Endothelial cell of umbilical vein (primary cell): ENCODE measurements around the gene SPINDOC. TPM values are rescaled to one million over a fixed set of nuclear protein-coding genes. Genes with fewer than 3 reads are reported as not detected.

Experiments
- BruUV-seq: library from RNA; stranded (reverse); fragments of 400-500 nt; replicated peaks from 2 replicates; lab custom pipeline; 2021; lab: Mats Ljungman, UMichigan
- CTCF ChIA-PET: fragments of 300-600, 350-600 bp; sonication (Branson Sonifier 250); formaldehyde crosslinking; loops from one replicate; lab custom pipeline; 2021; ENCODE audit warnings: antibody characterized with exemption, inconsistent platforms; lab: Charles Lee
- POLR2A ChIA-PET: fragments of 300-600, 350-600 bp; sonication (Branson Sonifier 250); formaldehyde crosslinking; loops from one replicate; lab custom pipeline; 2021; ENCODE audit warnings: antibody characterized with exemption, inconsistent platforms; lab: Charles Lee
- DNase-seq: peaks from one replicate; pipeline ENCODE4 v3.0.0-alpha.2; 2011; ENCODE audit warnings: low read depth, low spot score
- FAIRE-seq: peaks from 2 replicates; lab custom pipeline; 2011; peaks lifted over from hg19 to GRCh38; lab: Jason Lieb, UNC
- H2AFZ ChIP-seq: 2 replicates; pipeline ENCODE4 v1.6.0; 2012; ENCODE audit warnings: low read depth, low read length, control low read depth, inconsistent platforms
- H3K27ac ChIP-seq: 2 replicates; pipeline ENCODE4 v1.5.1; 2011; ENCODE audit warnings: low read depth, mild to moderate bottlenecking, control low read depth, low read length, moderate library complexity; ENCODE audit not compliant: insufficient read depth
- H3K27me3 ChIP-seq, 2 experiments: 2 replicates each; pipeline versions ENCODE4 v1.6.0 to v1.6.1; 2011; ENCODE audit warnings: low read length in 2 of 2, mixed read lengths in 1 of 2; ENCODE audit not compliant: control insufficient read depth in 2 of 2, insufficient read depth in 2 of 2
- H3K36me3 ChIP-seq, 2 experiments: 2 replicates in 1 of 2; 3 replicates in 1 of 2; pipeline ENCODE4 v1.5.1; 2011; ENCODE audit warnings: low read length in 2 of 2, mild to moderate bottlenecking in 1 of 2, moderate library complexity in 1 of 2; ENCODE audit not compliant: control insufficient read depth in 2 of 2, insufficient read depth in 2 of 2; ENCODE audit errors: extremely low read depth in 1 of 2
- H3K4me1 ChIP-seq: 3 replicates; pipeline ENCODE4 v1.5.1; 2011; ENCODE audit warnings: mild to moderate bottlenecking, low read length; ENCODE audit not compliant: control insufficient read depth, insufficient read depth; ENCODE audit errors: extremely low read depth
- H3K4me2 ChIP-seq: 2 replicates; pipeline ENCODE4 v1.6.1; 2011; ENCODE audit warnings: low read length, control low read depth, mixed read lengths; ENCODE audit not compliant: insufficient read depth
- H3K4me3 ChIP-seq, 3 experiments: fragments of 200-600 bp in 1 of 3; sonication (generic), shearing (Covaris generic) in 1 of 3; replicated peaks in 1 of 3; 2 replicates each; pipeline ENCODE4 v1.5.1; 2011 to 2016; ENCODE audit warnings: control low read depth in 3 of 3, low read length in 3 of 3, mild to moderate bottlenecking in 2 of 3, inconsistent platforms in 1 of 3, low read depth in 1 of 3, moderate library complexity in 1 of 3; ENCODE audit not compliant: insufficient read depth in 1 of 3
- H3K79me2 ChIP-seq: 2 replicates; pipeline ENCODE4 v1.6.0; 2012; ENCODE audit warnings: low read length, inconsistent platforms; ENCODE audit not compliant: control insufficient read depth, insufficient read depth
- H3K9ac ChIP-seq: replicated peaks from 2 replicates; pipeline ENCODE3; 2011; ENCODE audit warnings: low read length, control low read depth; ENCODE audit not compliant: insufficient read depth; ENCODE audit errors: extremely low read depth
- H3K9me1 ChIP-seq: replicated peaks from 3 replicates; pipeline ENCODE4 v1.6.0; 2011; ENCODE audit warnings: mild to moderate bottlenecking, low read length; ENCODE audit not compliant: control insufficient read depth, insufficient read depth; ENCODE audit errors: extremely low read depth
- H3K9me3 ChIP-seq: replicated peaks from 2 replicates; pipeline ENCODE4 v1.5.1; 2012; ENCODE audit warnings: low read length, inconsistent platforms; ENCODE audit not compliant: control insufficient read depth, insufficient read depth
- H4K20me1 ChIP-seq: replicated peaks from 2 replicates; pipeline ENCODE3; 2011; ENCODE audit warnings: mild to moderate bottlenecking, low read length; ENCODE audit not compliant: control insufficient read depth, insufficient read depth; ENCODE audit errors: extremely low read depth
- EZH2 ChIP-seq: IDR thresholded peaks from 2 replicates; pipeline ENCODE4 v1.6.1; 2012; ENCODE audit warnings: borderline replicate concordance, low read depth, mild to moderate bottlenecking, moderate library complexity, low read length, inconsistent platforms; ENCODE audit not compliant: severe bottlenecking
- FOS ChIP-seq: IDR thresholded peaks from 2 replicates; pipeline ENCODE4 v1.6.1; 2011; ENCODE audit warnings: mild to moderate bottlenecking, low read length, moderate library complexity, borderline replicate concordance; ENCODE audit not compliant: insufficient read depth
- GATA2 ChIP-seq: IDR thresholded peaks from 2 replicates; pipeline ENCODE4 v1.7.0; 2011; ENCODE audit warnings: low read depth, mild to moderate bottlenecking, moderate library complexity, mixed read lengths, low read length; ENCODE audit not compliant: insufficient read length, insufficient read depth
- JUN ChIP-seq: IDR thresholded peaks from 2 replicates; pipeline ENCODE4 v1.6.1; 2011; ENCODE audit warnings: borderline replicate concordance, low read depth; ENCODE audit not compliant: insufficient read length, insufficient read depth
- MYC ChIP-seq: IDR thresholded peaks from one replicate; pipeline ENCODE4 v1.6.1; 2011; ENCODE audit warnings: mild to moderate bottlenecking, low read depth, low read length
- POLR2A ChIP-seq: IDR thresholded peaks from 2 replicates; pipeline ENCODE4 v1.6.1; 2012; ENCODE audit warnings: low read depth, mild to moderate bottlenecking, control low read depth, low read length
- POLR2AphosphoS5 ChIP-seq: IDR thresholded peaks from 2 replicates; pipeline ENCODE4 v1.6.1; 2012; ENCODE audit warnings: low read depth, mild to moderate bottlenecking, control low read depth, low read length, moderate library complexity; ENCODE audit not compliant: insufficient read depth
- dilution Hi-C: fragments of 300-500 bp; cut with MboI; formaldehyde crosslinking; loops from one replicate; pipeline ENCODE4 v1.15.0; 2019; ENCODE audit warnings: low sequenced_read_pairs; ENCODE audit not compliant: extremely low pct_ligation_motif_present
- intact Hi-C: fragments of 100-400 bp; cut with micrococcal nuclease; formaldehyde crosslinking; loops from one replicate; pipeline ENCODE4 v1.10.0; 2022
- polyA plus RNA-seq, 4 experiments: library from polyadenylated mRNA; depleted of rRNA in 3 of 4; stranded (reverse) in 3 of 4; unstranded in 1 of 4; fragments of >200 nt; gene quantifications; 2 replicates each; pipeline versions ENCODE4 v1.2.1 to v1.2.3, GENCODE V29; 2011 to 2012; ENCODE audit warnings: missing spikeins in 1 of 4
- total RNA-seq: library from RNA; stranded (reverse); gene quantifications from 2 replicates; pipeline ENCODE4 v1.2.3, GENCODE V29; 2021
- TF ChIP-seq, protein P1 (sequence below), 2 donors: IDR thresholded peaks; 1 replicate in 1 of 2; 2 replicates in 1 of 2; pipeline ENCODE4 v1.5.1; 2011; ENCODE audit warnings: low read length in 2 of 2, mild to moderate bottlenecking in 2 of 2, moderate library complexity in 2 of 2, control low read depth in 1 of 2, inconsistent platforms in 1 of 2, low read depth in 1 of 2; ENCODE audit not compliant: insufficient read depth in 1 of 2; ENCODE audit errors: extremely low read depth in 1 of 2
- TF ChIP-seq, protein P2 (sequence below): IDR thresholded peaks from 2 replicates; pipeline ENCODE4 v1.6.1; 2011; ENCODE audit not compliant: insufficient read depth, insufficient read length

SPINDOC gene
- total and polyA plus RNA-seq, 2 donors (not counting 3 experiments of a cell fraction or from before 2014, with no cell fraction given), result 29.4 to 54.5 TPM

DNA sequence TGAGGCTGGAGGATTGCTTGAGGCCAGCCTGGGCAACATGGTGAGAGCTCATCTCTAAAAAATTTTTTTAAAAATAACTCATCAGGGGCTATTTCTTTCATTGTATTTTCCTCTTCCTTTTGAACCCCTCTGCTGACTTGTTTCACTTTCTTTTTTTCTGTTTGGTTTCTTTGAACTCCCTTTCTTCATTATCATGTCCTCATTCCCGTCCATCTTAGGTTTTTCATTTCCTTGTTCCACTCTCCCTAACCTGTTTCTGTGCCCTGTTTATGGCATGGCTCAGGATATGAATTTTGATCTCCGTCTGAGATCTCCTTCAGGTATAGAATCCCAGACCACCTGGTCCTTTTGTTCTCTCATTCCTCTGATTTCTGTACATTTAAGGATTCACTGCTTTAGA is 38.1 kb downstream of the SPINDOC start:
- no peaks in the 10 kb centered on the region for H3K4me1 ChIP-seq
- H4K20me1 ChIP-seq, result peaks cover 6% of the 10 kb centered on the region
- no peaks in the 10 kb centered on the region for H3K27me3 ChIP-seq
- FAIRE-seq (no peak), DNase-seq (no peak)
- H3K9ac ChIP-seq, result no peak overlapping the region
- H3K4me3 ChIP-seq, result no peak overlapping the region
- no peaks in the 10 kb centered on the region for H3K9me3 ChIP-seq
- CTCF ChIA-PET, result interaction anchor here (0.9 to 1.1 kb wide), 2 partner anchors 21 to 55 kb away, joined by 3 read pairs; no protein-coding TSS in a partner anchor
- POLR2A ChIA-PET, result no interaction called here
- peaks cover 0 to 2% of the 10 kb centered on the region in 2 experiments for H3K36me3 ChIP-seq
- H3K27ac ChIP-seq, result no peak overlapping the region
- H3K4me2 ChIP-seq, result no peak overlapping the region
- dilution Hi-C loops (no loop called here), intact Hi-C loops (no loop called here)
- no peak overlapping the region for H2AFZ ChIP-seq
- H3K79me2 ChIP-seq, result peaks cover 75% of the 10 kb centered on the region
- H3K9me1 ChIP-seq, result no peaks in the 10 kb centered on the region
- no TSS peak for BruUV-seq
- TF ChIP-seq, protein P1, sequence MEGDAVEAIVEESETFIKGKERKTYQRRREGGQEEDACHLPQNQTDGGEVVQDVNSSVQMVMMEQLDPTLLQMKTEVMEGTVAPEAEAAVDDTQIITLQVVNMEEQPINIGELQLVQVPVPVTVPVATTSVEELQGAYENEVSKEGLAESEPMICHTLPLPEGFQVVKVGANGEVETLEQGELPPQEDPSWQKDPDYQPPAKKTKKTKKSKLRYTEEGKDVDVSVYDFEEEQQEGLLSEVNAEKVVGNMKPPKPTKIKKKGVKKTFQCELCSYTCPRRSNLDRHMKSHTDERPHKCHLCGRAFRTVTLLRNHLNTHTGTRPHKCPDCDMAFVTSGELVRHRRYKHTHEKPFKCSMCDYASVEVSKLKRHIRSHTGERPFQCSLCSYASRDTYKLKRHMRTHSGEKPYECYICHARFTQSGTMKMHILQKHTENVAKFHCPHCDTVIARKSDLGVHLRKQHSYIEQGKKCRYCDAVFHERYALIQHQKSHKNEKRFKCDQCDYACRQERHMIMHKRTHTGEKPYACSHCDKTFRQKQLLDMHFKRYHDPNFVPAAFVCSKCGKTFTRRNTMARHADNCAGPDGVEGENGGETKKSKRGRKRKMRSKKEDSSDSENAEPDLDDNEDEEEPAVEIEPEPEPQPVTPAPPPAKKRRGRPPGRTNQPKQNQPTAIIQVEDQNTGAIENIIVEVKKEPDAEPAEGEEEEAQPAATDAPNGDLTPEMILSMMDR (IDR thresholded peaks at IDR 0.05; ENCODE audit: extremely low read depth in 1 of 2, insufficient read depth in 1 of 2, low read depth in 1 of 2, low read length in 2 of 2), result no peak
- TF ChIP-seq EZH2, result no peak

DNA sequence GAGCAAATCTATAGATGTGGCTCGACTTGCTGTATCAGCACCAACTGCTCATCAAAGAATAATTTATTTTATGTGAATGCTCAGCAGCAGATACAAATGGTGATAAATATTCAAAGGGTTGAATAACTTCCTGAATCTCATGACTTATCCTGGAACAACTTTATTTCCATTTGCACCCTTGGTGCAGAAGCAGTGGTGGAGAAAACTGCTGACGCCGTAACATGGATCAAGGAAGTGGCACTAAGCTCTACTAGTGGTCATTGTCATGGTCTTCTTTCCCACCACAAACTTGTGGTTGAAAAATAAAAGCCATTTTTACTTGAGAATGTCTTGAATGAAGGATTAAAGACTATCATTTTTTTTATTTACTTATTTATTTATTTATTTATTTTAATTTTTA is 40.2 kb downstream of the SPINDOC start:
- no peak overlapping the region for H2AFZ ChIP-seq
- H3K36me3 ChIP-seq, result peaks cover 0 to 2% of the 10 kb centered on the region in 2 experiments
- no TSS peak for BruUV-seq
- no peak overlapping the region for H3K9ac ChIP-seq
- no peaks in the 10 kb centered on the region for H3K27me3 ChIP-seq
- H3K4me3 ChIP-seq, result no peak overlapping the region
- H4K20me1 ChIP-seq, result peaks cover 6% of the 10 kb centered on the region
- peaks cover 68% of the 10 kb centered on the region for H3K79me2 ChIP-seq
- H3K4me1 ChIP-seq, result peaks cover 6% of the 10 kb centered on the region
- no peak for TF ChIP-seq GATA2
- no peak for TF ChIP-seq MYC
- no peak for TF ChIP-seq EZH2
- no peak for TF ChIP-seq FOS
- TF ChIP-seq, protein P2, sequence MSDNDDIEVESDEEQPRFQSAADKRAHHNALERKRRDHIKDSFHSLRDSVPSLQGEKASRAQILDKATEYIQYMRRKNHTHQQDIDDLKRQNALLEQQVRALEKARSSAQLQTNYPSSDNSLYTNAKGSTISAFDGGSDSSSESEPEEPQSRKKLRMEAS, result no peak
- TF ChIP-seq POLR2A, result no peak
- TF ChIP-seq JUN, result no peak
- no peak for TF ChIP-seq POLR2AphosphoS5
- TF ChIP-seq, protein P1 (IDR thresholded peaks at IDR 0.05; ENCODE audit: extremely low read depth in 1 of 2, insufficient read depth in 1 of 2, low read depth in 1 of 2, low read length in 2 of 2), result no peak
- intact Hi-C loops (no loop called here), dilution Hi-C loops (no loop called here)
- no peaks in the 10 kb centered on the region for H3K9me3 ChIP-seq
- no peak for DNase-seq
- H3K9me1 ChIP-seq, result no peaks in the 10 kb centered on the region
- no peak overlapping the region for H3K4me2 ChIP-seq
- ChIA-PET POLR2A (no interaction called here), CTCF (interaction anchor here (1.2 to 1.6 kb wide), 3 partner anchors 12 to 92 kb away, joined by 3 to 6 read pairs (median 4); no protein-coding TSS in a partner anchor)
- no peak overlapping the region for H3K27ac ChIP-seq
- no peak for FAIRE-seq
